A673 (cell line): Measurements from ENCODE around the gene TPST1. TPM values are rescaled to one million over a fixed set of nuclear protein-coding genes. Genes with fewer than 3 reads are reported as not detected.

Experiments used
- BruUV-seq: library from RNA; stranded (reverse); fragments of 400-500 nt; replicated peaks from 2 replicates; lab custom pipeline; 2021; lab: Mats Ljungman, UMichigan
- CTCF ChIA-PET: fragments of 300-600 bp; sonication (Branson Sonifier 250); formaldehyde crosslinking; loops from one replicate; lab custom pipeline; 2022; ENCODE audit warnings: antibody characterized with exemption; lab: Charles Lee
- POLR2A ChIA-PET: fragments of 300-600 bp; sonication (Branson Sonifier 250); formaldehyde crosslinking; loops from one replicate; lab custom pipeline; 2022; ENCODE audit warnings: antibody characterized with exemption; ENCODE audit not compliant: low non-redundant PET; lab: Charles Lee
- DNase-seq: peaks from one replicate; pipeline ENCODE4 v3.0.0-alpha.2; 2015; ENCODE audit warnings: low spot score
- H3K27ac ChIP-seq: fragments of 200-600 bp; sonication (generic); 2 replicates; pipeline ENCODE4 v1.5.1; 2016; ENCODE audit warnings: mixed run types, low read depth, mild to moderate bottlenecking, mixed read lengths, antibody characterized with exemption, low read length; ENCODE audit not compliant: poor library complexity, severe bottlenecking
- H3K27me3 ChIP-seq: fragments of 200-600 bp; sonication (generic); replicated peaks from 2 replicates; pipeline ENCODE4 v1.6.1; 2017; ENCODE audit warnings: mixed run types, low read depth, mild to moderate bottlenecking, mixed read lengths, antibody characterized with exemption, low read length; ENCODE audit not compliant: insufficient read depth, poor library complexity
- H3K36me3 ChIP-seq: fragments of 200-600 bp; sonication (generic); 2 replicates; pipeline ENCODE4 v1.6.1; 2016; ENCODE audit warnings: mixed run types, mild to moderate bottlenecking, mixed read lengths, antibody characterized with exemption, low read length; ENCODE audit not compliant: insufficient read depth, poor library complexity, severe bottlenecking
- H3K4me1 ChIP-seq: fragments of 200-600 bp; sonication (generic); 2 replicates; pipeline ENCODE4 v1.6.1; 2017; ENCODE audit warnings: mixed run types, mild to moderate bottlenecking, mixed read lengths, antibody characterized with exemption, low read length; ENCODE audit not compliant: insufficient read depth, poor library complexity, severe bottlenecking
- H3K4me3 ChIP-seq: fragments of 200-600 bp; sonication (generic); 2 replicates; pipeline ENCODE4 v1.5.1; 2016; ENCODE audit warnings: low read depth, mixed run types, mild to moderate bottlenecking, mixed read lengths, low read length; ENCODE audit not compliant: poor library complexity, severe bottlenecking
- H3K9me3 ChIP-seq: fragments of 200-600 bp; sonication (generic); 2 replicates; pipeline ENCODE4 v1.6.1; 2016; ENCODE audit warnings: mixed run types, low read depth, mild to moderate bottlenecking, mixed read lengths, antibody characterized with exemption, low read length; ENCODE audit not compliant: poor library complexity, severe bottlenecking
- EZH2 ChIP-seq: fragments of 200-600 bp; sonication (generic); IDR thresholded peaks from 2 replicates; pipeline ENCODE4 v1.6.1; 2017; ENCODE audit warnings: borderline replicate concordance, low read depth, mild to moderate bottlenecking, mixed read lengths, antibody characterized with exemption, low read length; ENCODE audit not compliant: poor library complexity, severe bottlenecking
- intact Hi-C: fragments of 100-400 bp; cut with micrococcal nuclease; formaldehyde crosslinking; loops from one replicate; pipeline ENCODE4 v1.10.0; 2022; ENCODE audit not compliant: unreplicated experiment
- total RNA-seq: library from RNA; stranded (reverse); gene quantifications from 2 replicates; pipeline ENCODE4 v1.2.3, GENCODE V29; 2021
- TF ChIP-seq, protein P1 (sequence below): fragments of 300-800, 200-600 bp; sonication (generic); conservative IDR thresholded peaks from 2 replicates; pipeline ENCODE4 v1.5.1; 2017; ENCODE audit warnings: low read depth, mild to moderate bottlenecking, antibody characterized with exemption, low read length, moderate library complexity, mixed read lengths

TPST1 gene
- total RNA-seq, 1 experiment from 2014 or later, result 8.0 TPM

DNA sequence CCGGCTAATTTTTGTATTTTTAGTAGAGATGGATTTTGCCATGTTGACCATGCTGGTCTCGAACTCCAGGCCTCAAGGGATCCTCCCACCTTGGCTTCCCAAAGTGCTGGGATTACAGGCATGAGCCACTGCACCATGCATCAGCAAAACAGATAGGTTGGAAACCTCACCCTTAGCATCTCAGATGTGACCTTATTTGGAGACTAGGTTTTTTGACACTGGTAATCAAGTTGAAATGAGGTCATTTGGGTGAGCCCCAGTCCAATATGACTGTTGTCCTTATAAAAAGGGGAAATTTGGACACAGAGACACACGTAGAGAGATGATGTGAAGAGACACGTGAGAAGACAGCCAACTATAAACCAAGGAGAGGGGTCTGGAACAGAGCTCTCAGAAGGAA lies 42.5 kb upstream of the TPST1 start:
- no peak overlapping the region for H3K4me3 ChIP-seq

DNA sequence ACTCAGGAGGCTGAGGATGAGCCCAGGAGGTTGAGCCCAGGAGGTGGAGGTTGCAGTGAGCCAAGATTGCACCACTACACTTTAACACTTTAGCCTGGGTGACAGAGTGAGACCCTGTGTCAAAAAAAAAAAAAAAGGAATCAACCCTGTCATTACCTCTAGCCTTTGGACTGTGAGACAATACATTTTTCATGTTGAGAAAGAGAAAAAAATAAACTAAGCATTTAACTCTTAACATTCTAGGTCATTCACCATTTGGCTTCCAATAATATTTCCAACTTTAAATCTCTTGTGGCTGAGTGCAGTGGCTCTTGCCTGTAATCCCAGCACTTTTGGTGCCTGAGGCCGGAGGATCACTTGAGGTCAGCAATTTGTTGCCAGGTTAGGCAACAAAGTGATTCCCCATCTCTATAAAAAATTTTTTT lies 41.9 kb upstream of the TPST1 start:
- no peak overlapping the region for H3K4me3 ChIP-seq
- no peaks in the 10 kb centered on the region for H3K27me3 ChIP-seq
- H3K9me3 ChIP-seq, result no peaks in the 10 kb centered on the region
- intact Hi-C loops, result no loop called here
- peaks cover 4% of the 10 kb centered on the region for H3K36me3 ChIP-seq
- DNase-seq, result no peak
- H3K27ac ChIP-seq, result no peak overlapping the region
- TF ChIP-seq, protein P1, sequence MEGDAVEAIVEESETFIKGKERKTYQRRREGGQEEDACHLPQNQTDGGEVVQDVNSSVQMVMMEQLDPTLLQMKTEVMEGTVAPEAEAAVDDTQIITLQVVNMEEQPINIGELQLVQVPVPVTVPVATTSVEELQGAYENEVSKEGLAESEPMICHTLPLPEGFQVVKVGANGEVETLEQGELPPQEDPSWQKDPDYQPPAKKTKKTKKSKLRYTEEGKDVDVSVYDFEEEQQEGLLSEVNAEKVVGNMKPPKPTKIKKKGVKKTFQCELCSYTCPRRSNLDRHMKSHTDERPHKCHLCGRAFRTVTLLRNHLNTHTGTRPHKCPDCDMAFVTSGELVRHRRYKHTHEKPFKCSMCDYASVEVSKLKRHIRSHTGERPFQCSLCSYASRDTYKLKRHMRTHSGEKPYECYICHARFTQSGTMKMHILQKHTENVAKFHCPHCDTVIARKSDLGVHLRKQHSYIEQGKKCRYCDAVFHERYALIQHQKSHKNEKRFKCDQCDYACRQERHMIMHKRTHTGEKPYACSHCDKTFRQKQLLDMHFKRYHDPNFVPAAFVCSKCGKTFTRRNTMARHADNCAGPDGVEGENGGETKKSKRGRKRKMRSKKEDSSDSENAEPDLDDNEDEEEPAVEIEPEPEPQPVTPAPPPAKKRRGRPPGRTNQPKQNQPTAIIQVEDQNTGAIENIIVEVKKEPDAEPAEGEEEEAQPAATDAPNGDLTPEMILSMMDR, result no peak
- no peak for TF ChIP-seq EZH2
- no TSS peak for BruUV-seq
- ChIA-PET POLR2A (no interaction called here), CTCF (no interaction called here)
- H3K4me1 ChIP-seq, result no peaks in the 10 kb centered on the region

More for the DNA sequence above, 42.5 kb upstream of the TPST1 start:
- BruUV-seq, result no TSS peak
- Histone ChIP-seq H3K36me3 (peaks cover 8% of the 10 kb centered on the region), H3K9me3 (no peaks in the 10 kb centered on the region), H3K27ac (no peak overlapping the region), H3K4me1 (no peaks in the 10 kb centered on the region), H3K27me3 (no peaks in the 10 kb centered on the region)
- intact Hi-C loops, result no loop called here
- no peak for TF ChIP-seq EZH2
- TF ChIP-seq, protein P1, result no peak
- CTCF ChIA-PET, result no interaction called here
- no peak for DNase-seq
- POLR2A ChIA-PET, result no interaction called here

DNA sequence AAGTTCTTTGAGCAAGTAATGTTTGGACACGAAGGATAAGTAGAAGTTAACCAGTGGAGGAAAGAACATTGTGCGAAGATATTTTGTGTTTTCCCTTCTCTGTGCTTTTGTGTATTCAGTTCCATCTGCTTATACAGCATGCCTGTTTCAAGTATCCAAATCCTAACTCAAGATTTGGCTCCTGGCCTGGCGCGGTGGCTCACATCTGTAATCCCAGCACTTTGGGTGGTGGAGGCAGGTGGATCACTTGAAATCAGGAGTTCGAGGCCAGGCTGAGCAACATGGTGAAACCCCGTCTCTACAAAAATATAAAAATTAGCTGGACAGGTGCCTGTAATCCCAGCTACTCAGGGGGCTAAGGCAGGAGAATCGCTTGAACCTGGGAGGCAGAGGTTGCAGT lies 40.8 kb upstream of the TPST1 start:
- CTCF ChIA-PET, result no interaction called here

More for the DNA sequence above, 40.8 kb upstream of the TPST1 start:
- Histone ChIP-seq H3K36me3 (no peaks in the 10 kb centered on the region), H3K4me1 (no peaks in the 10 kb centered on the region), H3K9me3 (no peaks in the 10 kb centered on the region), H3K27ac (no peak overlapping the region), H3K4me3 (no peak overlapping the region), H3K27me3 (no peaks in the 10 kb centered on the region)
- no peak for DNase-seq
- TF ChIP-seq, protein P1, result no peak
- TF ChIP-seq EZH2, result no peak
- POLR2A ChIA-PET, result no interaction called here
- BruUV-seq, result no TSS peak
- intact Hi-C loops, result no loop called here
